ENCODE results near the gene NAGPA.
"Not testable (repeated sequence)": the region's sequence is repeated elsewhere in the genome, so short reads cannot be mapped to it uniquely, and the experiment has no call there.

Gene NAGPA

DNA sequence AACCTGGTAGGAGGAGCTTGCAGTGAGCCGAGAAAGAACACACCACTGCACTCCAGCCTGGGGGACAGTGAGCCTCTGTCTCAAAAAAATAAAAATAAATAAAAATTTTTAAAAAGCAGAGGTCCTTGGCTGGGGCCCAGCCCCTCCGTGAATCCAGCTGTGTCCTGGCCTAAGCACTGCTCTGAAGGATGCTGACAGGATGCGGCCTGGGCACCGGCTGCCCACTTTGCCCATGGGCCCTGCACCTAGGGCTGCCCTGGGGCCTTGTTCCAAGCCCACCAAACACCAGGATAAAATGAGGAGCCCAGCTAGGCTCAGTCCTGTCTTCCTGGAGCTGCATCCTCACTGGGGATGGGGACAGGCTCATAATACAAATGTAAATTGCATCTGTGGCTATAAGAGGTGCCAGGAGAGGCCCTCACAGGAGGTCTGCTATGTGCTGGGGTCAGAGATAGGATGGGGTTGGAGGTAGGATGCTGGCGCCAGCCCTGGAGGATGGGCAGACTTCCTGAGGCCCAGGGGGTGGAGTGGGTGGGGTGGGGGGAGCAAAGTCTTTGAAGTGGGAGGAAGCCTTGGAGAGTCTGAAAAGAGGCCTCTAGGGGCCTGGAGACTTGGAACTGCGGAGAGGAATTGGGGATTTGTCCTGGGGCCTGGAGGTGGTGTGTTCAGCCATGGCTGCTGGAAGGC, 25.8 kb upstream of the NAGPA start:
- no peak for DNase-seq

DNA sequence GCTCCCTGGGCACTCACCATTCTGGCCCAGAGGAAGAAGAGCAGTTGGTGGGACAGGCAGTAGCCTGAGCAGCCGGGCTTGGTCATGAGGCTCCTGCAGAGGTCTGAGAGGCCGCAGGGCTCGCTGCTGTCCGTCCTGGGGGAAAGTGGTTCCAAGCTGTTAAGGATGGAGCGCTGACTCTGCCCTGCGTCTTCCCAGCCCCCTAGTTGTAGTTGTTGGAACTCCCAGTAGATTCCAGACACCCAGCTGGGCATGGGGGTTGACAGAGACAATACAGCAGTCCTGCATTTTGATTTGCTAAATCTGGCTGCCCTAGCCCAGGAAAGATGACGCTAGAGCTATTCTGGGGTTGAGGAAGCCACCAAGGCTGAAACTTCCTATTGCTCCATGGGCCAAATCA, 24.7 kb upstream of the NAGPA start:
- no peak for DNase-seq

DNA sequence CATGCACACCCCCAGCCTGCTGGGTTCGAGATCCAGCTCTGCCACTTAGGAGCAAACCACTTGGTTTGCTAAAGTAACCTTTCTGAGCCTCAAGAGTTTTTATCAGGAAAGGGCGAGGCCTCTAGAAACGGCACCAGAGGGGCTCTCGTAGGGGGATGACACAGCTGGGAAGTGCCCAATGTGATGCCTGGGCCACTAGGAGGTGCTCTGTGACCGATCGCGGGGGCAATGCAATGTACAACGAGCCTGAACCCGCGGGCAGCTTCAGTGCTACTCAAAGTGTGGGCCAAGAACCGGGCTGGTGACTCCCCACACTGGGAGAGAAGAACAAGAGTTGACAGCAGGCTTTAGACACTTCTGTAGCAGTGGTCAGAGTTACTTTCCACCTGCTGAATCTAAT, 22.6 kb upstream of the NAGPA start:
- peak; percentile 52 to 58 for DNase-seq

DNA sequence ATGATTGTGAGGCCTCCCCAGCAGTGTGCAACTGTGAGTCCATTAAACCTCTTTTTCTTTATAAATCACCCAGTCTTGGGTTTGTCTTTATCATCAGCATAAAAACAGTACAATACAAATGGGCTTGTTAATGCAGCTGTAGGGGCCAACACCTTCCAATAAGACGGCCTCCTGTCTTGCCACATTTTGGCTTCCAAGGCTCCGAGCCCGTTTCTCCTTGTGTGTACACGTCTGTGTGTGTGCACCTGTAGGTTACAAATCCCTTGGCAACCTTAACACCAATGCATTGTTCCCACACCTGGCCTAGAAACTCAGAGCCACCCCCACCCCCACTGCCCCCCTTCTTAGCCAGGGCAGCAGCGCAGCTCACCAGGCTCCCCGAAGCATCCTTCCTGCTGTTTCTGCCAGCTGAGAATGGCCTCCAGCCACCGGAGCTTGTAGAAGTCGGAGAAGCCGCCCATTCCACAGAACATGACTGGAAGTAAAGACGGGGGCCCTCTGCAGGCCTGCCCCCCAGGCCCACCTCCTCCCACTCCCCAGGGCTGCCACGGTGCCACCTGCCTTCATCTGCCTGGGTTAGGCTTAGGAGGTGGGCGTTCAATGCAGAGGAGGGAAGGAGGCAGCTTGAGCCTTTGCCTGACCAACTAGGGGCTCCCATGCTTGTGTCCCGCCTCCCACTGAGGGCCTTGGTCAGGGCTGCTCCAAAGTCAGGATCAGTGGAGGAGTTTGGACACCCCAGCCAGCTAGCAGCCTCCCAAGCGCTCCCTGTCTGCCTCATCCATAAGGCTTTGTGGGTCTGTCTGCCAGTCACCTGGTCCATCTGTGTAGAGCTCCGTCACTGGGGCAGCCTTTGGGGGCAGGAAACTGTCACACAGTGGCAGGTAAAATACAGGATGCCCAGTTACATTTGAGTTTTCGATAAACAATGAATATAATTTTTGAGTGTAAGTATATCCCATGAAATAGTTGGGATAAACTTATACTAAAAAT, 21.4 kb upstream of the NAGPA start:
- DNase-seq = no peak

DNA sequence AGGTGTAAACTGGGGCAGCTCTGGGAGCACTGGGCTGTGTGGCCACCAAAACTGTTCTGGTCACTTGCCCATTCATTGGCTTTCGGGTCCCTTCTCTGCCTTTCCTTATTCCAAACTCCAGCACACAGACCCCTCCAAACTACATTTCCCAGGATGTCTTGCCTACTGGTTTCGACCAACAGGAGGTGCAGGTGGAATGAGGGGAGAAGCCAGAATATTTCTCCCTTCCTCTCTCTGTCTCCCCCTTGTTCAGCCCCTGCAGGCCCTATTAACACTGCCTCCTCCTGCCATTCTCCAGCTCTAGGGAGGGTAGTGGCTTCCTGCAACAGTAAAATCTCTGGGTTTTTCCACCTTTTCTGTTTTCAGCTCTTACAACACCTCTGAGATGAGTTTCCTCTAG, 13.2 kb upstream of the NAGPA start:
- no peak for DNase-seq

DNA sequence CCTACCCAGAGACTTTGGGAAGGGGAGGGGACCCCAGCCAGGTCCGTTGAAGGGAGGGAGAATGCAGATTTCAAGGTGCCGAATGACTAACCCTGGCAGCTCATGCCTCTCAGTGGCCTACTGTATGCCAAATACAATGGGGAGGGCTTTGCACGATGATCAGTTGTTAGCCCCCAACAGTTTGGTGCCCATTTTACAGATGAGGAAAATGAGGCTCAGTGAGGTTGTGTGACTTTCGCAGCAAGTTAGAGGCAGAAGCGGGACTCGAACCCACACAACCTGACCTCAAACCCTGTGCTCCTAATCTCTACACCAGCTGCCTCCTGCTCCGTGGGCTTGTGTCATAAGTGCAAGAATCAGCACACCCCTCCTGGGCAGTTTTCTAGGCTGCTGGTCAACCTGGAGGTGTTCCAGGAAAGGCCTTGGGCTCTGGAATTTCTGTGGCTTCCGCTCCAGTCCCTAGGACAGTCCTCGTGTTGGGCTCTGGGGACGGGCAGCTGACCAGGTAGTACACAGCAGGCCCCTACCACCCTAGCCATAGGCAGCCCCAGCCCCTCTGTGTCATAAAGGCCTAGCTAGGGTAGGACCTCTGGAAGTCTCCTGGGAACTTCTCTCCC, 11.9 kb upstream of the NAGPA start:
- no peak for DNase-seq

DNA sequence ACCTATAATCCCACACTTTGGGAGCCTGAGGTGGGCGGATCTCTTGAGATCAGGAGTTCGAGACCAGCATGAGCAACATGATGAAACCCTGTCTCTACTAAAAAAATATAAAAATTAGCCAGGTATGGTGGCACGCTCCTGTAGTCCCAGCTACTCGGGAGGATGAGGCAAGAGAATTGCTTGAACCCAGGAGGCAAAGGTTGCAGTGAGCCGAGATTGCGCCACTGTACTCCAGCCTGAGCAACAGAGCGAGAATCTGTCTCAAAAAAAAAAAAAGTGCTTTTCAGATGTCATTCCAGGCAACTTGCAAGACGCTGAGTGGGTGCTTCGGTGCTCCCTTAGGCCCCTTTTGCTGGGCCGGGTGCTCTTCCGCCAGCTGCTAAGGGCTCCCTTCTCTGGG, 10.8 kb upstream of the NAGPA start:
- DNase-seq = not testable (repeated sequence)

DNA sequence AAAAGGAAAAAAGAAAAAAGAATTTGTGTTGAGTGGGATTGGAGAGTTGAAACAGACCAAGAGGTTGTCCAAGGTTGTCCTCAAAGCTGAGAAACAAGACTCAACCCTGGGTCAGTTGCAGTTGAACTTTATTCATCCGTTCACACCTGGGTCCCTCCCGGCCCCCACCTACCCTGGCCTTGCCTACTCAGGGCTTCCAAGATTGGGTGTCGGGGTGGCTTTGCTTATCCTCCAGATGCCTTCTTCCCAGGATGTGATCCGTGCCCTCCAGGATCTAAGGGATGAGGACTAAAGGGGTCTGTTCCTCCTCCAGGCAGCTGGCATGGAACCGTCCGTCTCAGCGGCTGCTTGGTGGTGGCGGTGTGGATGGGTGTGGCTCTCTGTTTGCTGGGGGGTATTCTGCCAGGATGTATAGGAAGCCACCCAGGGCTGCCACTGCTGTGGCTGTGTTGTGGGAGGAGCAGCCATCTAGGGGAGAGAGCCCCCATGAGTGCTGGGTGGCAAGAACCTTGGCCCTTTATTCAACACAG, 10.3 kb upstream of the NAGPA start:
- no peak for DNase-seq

DNA sequence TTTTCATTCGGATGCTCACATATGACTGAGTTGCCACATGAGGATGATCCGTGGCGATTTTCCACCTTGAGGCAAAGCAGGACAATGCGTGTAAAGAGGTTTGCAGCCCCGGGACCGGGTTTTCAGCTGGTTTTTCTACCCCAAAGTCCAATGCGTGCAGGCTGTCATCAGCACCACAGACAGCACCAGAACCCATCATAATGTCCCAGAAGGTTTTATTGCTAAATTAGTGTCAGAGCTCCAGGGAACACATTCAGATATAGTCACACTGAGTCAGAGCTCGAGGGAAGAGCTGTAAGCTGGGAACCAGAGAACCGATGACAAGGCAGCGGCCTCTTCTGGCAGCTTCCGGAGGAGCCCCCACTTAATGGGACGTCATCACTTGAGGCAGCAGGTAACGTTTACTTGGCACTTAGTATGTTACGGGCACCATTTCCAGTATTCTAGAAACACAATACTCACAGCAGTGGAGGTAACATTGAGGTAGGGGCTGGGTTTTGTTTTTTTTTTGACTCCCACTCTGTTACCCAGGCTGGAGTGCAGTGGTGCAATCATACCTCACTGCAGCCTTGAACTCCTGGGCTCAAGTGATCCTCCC, 8.9 kb upstream of the NAGPA start:
- DNase-seq = no peak

DNA sequence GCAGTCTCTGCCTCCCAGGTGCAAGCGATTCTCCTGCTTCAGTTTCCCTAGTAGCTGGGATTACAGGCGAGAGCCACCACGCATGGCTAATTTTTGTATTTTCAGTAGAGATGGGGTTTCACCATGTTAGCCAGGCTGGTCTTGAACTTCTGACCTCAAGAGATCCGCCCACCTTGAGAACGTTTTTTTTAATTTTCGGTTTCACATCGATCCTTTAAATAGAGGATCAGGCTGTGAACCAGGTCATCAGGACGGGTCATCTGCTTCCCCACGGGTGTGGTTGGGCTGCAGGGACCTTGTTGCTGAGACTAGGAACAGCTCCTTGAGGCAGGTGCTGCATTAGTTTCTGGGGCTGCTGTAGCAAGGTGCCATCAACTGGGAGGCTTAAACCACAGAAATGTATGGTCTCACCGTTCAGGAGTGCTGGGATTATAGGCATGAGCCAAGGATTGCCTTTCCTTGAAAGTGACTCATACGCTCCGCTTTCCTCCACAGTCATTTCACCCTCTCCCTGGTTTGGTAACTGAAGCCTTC, 7.9 kb upstream of the NAGPA start:
- no peak for DNase-seq

DNA sequence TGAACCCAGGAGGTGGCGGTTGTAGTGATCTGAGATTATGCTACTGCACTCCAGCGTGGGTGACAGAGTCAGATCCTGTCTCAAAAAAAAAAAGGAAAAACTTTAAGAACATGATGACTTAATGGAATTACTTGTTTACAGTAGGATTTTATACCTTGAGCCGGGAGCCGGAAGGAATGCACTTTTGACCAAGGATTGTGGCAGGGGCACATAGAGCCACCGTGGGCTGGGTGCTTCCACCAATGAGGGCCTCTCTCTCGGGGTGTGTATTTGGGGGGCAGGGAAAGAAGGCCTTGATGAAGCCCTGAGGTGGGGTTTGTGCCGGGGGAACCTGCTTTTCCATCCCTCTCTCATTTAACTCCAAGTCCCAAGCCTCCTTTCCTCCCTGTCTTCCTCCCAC, 6.7 kb upstream of the NAGPA start:
- no peak for DNase-seq

DNA sequence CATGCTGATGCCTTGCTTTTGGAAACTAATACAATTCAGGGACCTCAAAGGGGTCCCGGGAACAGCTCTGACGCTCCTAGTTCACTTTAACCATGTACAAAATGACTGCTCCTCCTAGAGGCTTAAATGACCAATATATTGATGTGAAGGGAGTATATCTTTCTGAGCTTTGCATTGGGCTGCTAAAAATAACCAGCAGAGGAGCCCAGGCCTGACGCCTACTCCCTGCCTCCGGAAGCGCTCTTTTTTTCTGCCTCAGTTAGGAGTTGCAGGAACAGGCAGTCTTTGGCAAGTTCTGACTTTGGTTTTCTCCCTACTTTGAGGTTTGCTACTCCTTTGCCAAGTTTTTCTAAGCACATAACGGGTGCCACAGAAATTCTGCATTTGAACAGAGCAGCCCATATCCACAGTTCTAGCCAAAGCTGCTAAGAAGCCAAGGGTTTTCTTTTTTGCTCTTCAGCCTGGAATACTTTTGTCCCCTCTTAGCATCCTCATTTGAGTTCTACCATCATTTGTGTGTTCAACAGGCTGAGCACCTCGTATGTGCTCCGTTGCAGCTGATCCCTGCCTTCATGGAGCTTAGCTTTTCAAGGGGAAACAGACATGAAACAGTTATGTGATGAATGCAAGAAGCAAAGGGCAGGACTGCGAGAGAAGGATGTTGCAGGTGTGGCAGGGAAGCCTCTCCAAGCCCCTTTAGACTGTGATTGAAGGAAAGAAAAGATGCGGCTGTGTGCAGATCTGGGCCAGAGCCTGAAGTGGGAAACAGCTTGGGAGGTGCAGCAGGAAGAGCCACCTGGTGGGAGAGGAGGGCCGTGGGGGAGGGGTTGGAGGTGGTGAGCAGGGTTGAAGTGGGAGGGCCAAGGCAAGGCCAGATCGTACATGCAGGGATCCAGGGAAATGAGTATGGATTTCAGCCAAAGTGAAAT, 2.8 kb upstream of the NAGPA start:
- DNase-seq = no peak

DNA sequence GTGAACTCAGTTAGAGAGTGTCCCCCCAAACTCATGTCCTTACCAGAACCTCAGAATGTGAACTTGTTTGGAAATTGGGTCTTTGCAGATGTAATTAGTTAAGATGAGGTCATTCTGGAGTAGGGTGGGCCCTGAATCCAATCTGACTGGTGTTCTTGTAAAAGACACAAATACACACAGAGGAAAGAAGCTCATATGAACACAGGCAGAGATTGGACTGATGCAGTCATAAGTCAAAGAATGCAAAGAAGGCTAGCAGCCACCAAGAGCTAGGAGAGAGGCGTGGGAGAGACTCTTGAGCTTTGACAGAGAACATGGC, 2.1 kb upstream of the NAGPA start:
- DNase-seq = no peak

DNA sequence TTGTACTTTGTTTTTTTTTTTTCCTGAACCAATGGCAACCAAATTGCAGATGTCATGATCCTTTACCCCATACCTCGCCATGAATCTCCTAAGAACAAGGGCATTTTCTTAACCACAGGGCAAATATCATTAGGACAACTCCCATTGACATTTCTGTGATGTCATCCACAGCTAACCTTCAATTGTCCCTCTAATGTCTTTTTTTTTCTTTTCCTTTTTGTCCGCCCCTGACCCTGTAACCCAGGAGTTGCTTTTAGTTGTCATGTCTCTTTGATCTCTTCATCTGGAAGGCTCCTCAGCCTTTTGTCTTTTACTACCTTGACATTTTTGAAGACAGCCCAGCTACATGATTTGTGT, 410 bp upstream of the NAGPA start:
- DNase-seq = no peak

DNA sequence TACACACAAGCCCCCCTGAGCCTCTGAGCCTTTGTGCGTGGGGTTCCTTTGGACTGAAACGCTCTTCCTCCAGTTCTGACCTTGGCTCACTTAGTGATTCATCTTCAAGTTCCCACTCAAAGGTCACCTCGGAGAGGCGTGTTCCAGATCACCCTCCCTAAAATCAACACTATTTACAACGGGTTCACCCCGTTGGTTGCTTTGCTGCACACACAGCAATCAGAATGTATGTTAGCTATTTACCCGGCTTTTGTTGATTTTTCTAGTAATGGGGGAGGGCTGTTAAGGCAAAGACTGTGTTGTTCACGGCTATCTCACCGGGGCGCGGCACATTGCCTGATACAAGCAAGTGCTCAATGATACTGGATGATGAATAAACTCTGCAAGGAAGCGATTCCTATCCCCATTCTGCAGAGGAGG, 977 bp downstream of the NAGPA start:
- DNase-seq = no peak

DNA sequence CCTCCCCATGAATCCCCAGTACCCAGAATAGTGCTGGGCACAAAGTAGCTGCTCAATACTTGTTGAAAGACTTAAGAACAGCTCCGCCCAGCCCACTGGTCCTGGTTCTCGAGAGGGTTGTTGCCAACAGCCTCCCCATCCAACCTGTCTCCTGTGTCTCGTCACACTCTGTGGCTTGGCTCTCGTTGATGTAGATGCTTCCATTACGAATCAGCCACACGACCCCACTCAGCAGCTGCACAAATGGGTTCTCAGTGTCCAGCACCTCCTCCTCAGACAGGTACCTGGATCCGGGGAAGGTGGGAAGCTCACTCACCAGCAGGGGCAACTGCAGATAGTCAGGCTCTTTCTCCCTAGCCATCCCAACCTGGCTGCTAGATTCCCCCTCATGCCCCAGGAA, 2.1 kb downstream of the NAGPA start:
- no peak for DNase-seq

DNA sequence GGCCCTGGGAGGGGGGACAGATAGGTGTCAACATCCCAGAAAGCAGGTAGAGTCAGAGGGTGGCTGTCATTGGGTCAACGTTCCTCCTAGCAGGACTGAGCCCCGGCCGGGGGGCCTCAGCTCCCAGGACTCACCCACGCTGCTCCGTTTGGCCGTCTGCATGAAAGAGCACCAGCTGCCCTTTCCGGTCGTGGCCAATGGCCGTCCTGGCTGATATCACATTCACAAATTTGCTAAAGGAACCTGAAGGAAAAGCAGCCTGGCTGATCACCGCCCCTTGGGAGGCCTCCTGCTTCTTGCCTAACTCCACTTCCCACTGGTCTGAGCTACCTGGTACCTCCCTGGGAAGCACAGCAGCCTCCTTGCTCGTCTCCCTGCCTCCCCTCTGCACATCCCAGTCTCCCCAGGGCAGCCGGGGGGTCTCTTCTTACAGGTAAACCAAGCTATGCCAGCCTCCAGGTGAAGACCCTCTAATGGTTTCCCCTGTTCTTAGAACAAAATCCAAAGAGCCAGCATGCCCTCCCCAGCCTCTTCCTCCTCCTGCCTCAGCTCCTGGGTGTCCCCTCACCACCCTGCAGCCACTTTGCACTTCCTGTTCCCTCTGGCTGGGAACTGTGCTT, 3.4 kb downstream of the NAGPA start:
- DNase-seq = no peak

DNA sequence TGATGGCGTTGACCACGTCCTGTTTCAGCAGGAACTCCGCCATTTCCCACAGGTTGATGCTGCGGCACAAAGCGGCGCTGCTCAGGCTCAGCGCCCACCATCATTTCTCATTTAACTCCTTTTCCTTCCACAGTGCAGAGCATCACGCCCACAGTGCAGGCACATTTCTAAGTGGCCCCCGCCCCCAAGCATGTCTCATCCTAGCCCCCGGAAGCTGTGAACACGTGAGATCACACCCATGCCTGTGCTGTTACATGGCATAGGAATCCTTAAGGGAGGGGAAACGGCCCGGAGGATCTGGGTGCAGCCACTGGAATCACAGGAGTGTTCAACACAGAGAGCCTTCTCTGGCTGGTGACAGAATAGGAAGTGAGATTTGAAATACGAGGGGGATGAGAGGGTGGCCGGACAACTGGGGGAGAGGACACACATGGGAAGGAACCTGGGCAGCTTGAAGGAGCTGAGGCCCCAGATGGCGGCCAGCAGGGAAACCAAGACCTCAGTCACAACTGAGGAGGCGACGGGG, 4.7 kb downstream of the NAGPA start:
- DNase-seq = no peak

DNA sequence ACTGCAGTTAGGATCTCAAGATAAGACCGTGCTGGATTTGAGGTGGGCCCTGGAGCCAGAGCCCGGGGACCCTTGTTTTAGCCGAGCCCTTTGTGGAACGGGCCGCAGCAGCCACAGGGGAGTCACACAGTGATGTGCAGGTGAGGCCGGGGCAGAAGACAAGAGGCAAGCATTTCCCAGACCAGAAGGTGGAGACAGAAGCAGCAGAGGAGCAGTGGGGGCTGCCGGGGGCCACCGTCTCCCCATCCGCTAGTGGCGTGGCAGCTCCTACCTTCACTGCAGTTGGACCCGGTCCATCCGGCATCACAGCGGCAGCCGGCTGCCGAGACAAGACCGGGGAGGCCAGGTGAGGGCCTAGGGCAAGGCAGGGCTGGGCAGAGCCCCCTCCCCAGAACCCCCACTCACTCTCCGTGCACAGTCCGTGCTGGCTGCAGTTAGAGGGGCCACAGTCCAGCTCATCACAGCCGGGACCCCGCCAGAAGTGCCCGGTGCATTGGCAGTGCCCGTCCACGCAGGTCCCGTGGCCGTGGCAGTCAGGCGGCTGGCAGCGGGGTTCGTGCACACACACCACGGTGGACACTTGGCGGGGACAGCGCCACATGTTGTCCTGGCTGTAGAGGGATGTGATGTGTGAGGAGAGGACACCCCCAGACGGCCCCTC, 6.0 kb downstream of the NAGPA start:
- DNase-seq = no peak

DNA sequence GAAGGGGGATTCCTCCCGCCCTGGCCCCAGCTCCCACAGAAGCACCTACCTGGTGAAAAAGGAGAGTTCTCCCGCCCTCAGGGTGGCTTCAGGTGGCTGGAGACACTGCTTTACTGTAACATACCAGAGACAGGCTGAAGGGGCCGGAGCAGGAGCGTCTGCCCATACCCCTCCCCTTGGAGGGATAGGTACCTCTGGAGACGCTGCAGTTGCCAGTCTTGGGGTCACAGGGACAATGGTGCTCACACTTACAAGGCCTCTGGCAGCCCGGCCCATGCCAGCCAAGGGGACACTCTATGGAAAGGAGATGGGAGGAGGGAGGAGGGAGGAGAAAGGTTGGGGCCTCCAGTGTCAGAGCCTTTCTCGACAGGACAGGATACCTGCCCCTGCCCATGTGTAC, 6.6 kb downstream of the NAGPA start:
- no peak for DNase-seq

DNA sequence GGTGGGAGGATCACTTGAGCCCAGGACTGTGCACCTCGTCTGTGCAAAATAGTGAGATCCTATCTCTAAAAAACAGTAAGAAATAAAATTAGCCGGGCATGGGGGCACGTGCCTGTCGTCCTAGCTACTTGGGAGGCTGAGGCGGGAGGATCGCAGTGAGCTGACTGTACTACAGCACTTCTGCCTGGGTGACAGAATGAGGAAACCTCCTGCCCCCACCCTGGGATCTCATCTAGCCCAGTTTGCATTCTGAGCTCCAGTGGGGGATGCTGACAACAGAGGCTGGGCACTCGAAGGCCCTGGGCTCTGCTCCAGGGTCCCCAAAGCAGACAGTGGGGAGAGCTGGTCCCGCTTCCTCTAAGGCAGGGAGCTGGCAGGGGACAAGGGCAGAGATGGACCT, 7.1 kb downstream of the NAGPA start:
- no peak for DNase-seq

Data from activated CD4-positive, alpha-beta T cell treated with anti-CD3 and anti-CD28 coated beads, Interleukin-2, amount 50 U/mL, for 48 hours (primary cell).